OCI-LY3 (cell line): ENCODE measurements around the gene SOAT2.

Experiments
- H2AFZ ChIP-seq: fragments of 200-600, 300-600 bp; shearing (Covaris generic); 2 replicates; pipeline ENCODE4 v1.6.0; 2014; ENCODE audit warnings: antibody characterized with exemption, low read depth, low read length
- H3K27ac ChIP-seq: fragments of 200-600, 300-600 bp; sonication (generic); 2 replicates; pipeline ENCODE4 v1.5.1; 2014; ENCODE audit warnings: mild to moderate bottlenecking, low read length, moderate library complexity, mixed read lengths
- H3K27me3 ChIP-seq: fragments of 200-600, 300-600 bp; sonication (generic); 2 replicates; pipeline ENCODE4 v1.6.1; 2014; ENCODE audit warnings: low read depth, low read length, mixed read lengths
- H3K36me3 ChIP-seq: fragments of 200-600, 300-600 bp; sonication (generic); replicated peaks from 2 replicates; pipeline ENCODE3; 2014; ENCODE audit warnings: low read depth, low read length, mixed read lengths
- H3K4me1 ChIP-seq: fragments of 300-600, 200-600 bp; sonication (generic); 2 replicates; pipeline ENCODE4 v1.6.1; 2014; ENCODE audit warnings: low read length, mixed read lengths
- H3K4me2 ChIP-seq: fragments of 200-600, 300-600 bp; sonication (generic); 2 replicates; pipeline ENCODE4 v1.6.1; 2014; ENCODE audit warnings: low read length, mixed read lengths
- H3K4me3 ChIP-seq: fragments of 300-600, 200-600 bp; sonication (generic); 2 replicates; pipeline ENCODE4 v1.5.1; 2014; ENCODE audit warnings: antibody characterized with exemption, mild to moderate bottlenecking, low read length, moderate library complexity
- H3K79me2 ChIP-seq: fragments of 300-600, 200-600 bp; shearing (Covaris generic); 2 replicates; pipeline ENCODE4 v1.6.1; 2014; ENCODE audit warnings: mild to moderate bottlenecking, low read length, mixed read lengths
- H3K9ac ChIP-seq: fragments of 300-600, 200-600 bp; shearing (Covaris generic); 2 replicates; pipeline ENCODE4 v1.6.0; 2014; ENCODE audit warnings: mild to moderate bottlenecking, low read length, moderate library complexity
- H3K9me3 ChIP-seq: fragments of 200-600, 300-600 bp; shearing (Covaris generic); 2 replicates; pipeline ENCODE4 v1.6.1; 2014; ENCODE audit warnings: low read length, mixed read lengths; ENCODE audit not compliant: insufficient read depth
- H4K20me1 ChIP-seq: fragments of 200-600, 300-600 bp; sonication (generic); 2 replicates; pipeline ENCODE4 v1.6.1; 2016; ENCODE audit warnings: low read length, mixed read lengths; ENCODE audit not compliant: insufficient read depth
- EZH2phosphoT487 ChIP-seq: fragments of 200-600 bp; shearing (Covaris generic); IDR thresholded peaks from 2 replicates; pipeline ENCODE4 v1.6.1; 2018; ENCODE audit warnings: antibody characterized with exemption, mixed run types, low read depth
- TF ChIP-seq, protein P1 (sequence below): fragments of 200-600, 300-600 bp; sonication (generic); IDR thresholded peaks from 2 replicates; pipeline ENCODE4 v1.5.1; 2014; ENCODE audit warnings: antibody characterized with exemption, low read length, low read depth

The SOAT2 gene

DNA sequence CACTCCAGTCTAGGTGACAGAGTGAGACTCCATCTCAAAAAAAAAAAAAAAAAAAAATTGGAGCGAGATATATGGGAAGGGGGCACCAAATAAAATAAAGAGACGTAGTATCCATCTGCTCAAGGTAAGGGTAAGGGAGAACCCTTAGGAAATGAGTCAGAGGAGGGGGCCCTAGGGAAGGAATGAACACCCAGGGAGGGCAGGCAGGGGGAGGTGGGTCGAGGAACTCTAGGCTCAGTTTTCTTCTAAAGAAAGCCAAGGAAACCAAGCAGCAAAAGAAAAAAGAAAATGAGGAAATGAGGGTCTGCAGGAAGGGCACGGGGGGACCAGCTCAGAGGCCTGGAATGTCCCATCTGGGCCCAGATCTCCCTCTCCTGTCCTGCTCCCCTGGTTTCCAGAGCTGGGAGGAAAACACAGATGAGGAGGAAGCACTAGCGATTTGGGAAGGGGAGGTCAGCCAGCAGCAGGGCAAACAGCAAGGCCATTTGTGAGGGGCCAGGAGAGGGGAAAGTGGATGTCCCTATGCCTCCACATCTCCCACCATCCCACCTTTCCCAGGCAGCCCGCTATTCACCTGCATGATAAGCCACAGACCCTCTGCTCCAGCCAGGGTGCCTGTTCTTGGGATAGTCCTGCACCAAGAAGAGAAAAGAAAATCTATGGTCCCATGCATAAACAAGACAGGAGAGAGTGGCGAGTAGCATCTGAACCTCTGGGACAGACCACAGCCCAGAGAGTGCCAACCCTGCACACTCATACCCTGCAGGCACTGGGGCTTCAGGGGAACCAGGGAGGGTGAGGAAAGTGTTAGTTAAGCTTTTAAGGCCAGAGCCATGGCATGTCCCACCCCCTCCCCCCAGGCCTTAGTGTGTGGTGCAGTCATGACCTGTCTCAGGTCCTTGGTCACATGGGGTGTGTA lies 36.0 kb upstream of the SOAT2 start:
- peaks cover 17% of the 10 kb centered on the region for H3K36me3 ChIP-seq
- no peak overlapping the region for H3K4me3 ChIP-seq
- no peak overlapping the region for H2AFZ ChIP-seq
- no peak for TF ChIP-seq EZH2phosphoT487
- TF ChIP-seq, protein P1, sequence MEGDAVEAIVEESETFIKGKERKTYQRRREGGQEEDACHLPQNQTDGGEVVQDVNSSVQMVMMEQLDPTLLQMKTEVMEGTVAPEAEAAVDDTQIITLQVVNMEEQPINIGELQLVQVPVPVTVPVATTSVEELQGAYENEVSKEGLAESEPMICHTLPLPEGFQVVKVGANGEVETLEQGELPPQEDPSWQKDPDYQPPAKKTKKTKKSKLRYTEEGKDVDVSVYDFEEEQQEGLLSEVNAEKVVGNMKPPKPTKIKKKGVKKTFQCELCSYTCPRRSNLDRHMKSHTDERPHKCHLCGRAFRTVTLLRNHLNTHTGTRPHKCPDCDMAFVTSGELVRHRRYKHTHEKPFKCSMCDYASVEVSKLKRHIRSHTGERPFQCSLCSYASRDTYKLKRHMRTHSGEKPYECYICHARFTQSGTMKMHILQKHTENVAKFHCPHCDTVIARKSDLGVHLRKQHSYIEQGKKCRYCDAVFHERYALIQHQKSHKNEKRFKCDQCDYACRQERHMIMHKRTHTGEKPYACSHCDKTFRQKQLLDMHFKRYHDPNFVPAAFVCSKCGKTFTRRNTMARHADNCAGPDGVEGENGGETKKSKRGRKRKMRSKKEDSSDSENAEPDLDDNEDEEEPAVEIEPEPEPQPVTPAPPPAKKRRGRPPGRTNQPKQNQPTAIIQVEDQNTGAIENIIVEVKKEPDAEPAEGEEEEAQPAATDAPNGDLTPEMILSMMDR = no peak
- no peaks in the 10 kb centered on the region for H3K9me3 ChIP-seq
- H3K4me1 ChIP-seq = peaks cover under 1% of the 10 kb centered on the region; the same call in 1 of the 2 replicates
- H3K27ac ChIP-seq = no peak overlapping the region
- no peaks in the 10 kb centered on the region for H3K79me2 ChIP-seq
- H3K9ac ChIP-seq = no peak overlapping the region
- no peak overlapping the region for H3K4me2 ChIP-seq
- no peaks in the 10 kb centered on the region for H3K27me3 ChIP-seq
- H4K20me1 ChIP-seq = no peaks in the 10 kb centered on the region

DNA sequence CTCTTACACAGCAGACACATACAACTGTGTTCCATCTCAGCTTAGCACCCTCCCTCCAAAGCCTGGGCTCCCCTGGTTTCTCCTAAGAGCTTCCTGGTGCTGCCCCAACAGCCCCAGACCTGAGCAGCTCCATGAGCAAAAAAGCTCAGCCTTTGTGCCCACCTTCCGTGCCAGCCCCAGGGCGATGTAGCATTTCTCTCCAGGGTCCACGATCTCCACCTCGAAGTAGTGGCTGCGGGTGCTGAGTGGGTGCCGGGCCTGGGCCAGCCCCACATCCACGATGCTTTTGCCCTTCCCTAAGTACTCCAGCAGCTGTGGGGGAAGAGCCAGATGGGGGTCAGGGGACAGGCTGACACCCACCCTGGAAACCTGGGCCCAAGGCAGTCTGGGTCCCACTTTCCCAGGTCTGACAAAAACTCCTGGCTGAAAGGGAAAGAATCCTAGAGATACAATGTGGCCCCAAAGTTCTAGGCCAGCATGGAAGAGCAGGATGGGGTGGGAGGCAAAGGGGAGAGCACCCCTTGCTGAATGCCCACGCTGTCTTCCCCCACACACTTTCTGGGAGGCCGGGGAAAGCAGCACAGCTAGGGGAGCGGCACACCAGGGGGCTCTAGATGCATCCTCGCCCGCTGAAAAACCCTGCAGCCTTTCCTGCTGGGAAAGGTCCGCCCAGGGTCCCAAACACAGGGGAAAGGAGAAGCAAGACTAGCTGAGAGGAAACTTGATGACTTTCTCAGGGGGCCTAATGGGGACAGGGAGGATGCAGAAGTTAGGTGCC lies 35.1 kb upstream of the SOAT2 start:
- H3K79me2 ChIP-seq = no peaks in the 10 kb centered on the region
- H3K27ac ChIP-seq = no peak overlapping the region
- H3K36me3 ChIP-seq = peaks cover 17% of the 10 kb centered on the region
- no peak overlapping the region for H3K9ac ChIP-seq
- H2AFZ ChIP-seq = no peak overlapping the region
- H3K4me1 ChIP-seq = peaks cover 9% of the 10 kb centered on the region
- no peaks in the 10 kb centered on the region for H4K20me1 ChIP-seq
- no peak overlapping the region for H3K4me2 ChIP-seq
- H3K4me3 ChIP-seq = no peak overlapping the region
- H3K9me3 ChIP-seq = no peaks in the 10 kb centered on the region
- no peaks in the 10 kb centered on the region for H3K27me3 ChIP-seq
- TF ChIP-seq, protein P1 = no peak
- no peak for TF ChIP-seq EZH2phosphoT487

DNA sequence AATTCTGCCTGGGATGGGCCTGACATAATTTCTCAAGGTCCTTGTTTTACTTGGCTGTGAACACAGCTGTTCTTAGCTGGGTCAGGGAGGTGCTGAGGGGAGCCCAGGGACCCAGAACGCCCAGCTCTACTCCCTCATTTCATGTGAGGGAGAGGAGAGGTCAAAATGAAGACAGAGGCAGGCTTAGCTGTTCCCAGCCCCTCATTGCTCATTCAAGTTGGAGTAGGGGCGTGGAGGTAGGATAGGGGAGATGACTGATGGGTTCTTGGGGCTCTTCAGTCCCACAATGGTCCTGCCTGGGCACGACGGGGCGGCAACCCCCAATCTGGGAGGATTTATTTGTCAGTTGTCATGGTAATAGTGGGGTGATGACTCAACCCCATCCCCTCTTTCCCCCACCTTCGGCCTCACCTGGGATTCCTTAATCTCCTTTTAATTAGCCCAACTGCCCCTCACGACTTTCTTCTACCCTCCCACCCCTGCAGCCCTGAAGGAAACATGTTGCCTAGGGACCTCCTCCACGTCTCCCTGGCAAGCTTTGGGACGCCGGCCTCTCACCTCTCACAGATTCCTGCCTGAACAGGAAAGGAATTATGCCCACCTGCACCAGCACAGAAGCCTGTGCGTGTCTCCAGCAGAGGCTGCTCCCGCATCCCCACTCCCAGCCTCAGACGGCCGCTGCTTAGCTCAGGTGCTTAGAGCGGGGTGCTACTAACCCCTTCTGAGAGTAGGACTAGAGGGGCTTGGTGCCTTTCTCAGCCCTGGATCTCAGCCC lies 34.3 kb upstream of the SOAT2 start:
- no peaks in the 10 kb centered on the region for H4K20me1 ChIP-seq
- H3K4me3 ChIP-seq = no peak overlapping the region
- no peak overlapping the region for H3K27ac ChIP-seq
- H3K4me2 ChIP-seq = no peak overlapping the region
- H3K4me1 ChIP-seq = peaks cover 11% of the 10 kb centered on the region
- no peak overlapping the region for H3K9ac ChIP-seq
- TF ChIP-seq, protein P1 = no peak
- no peak for TF ChIP-seq EZH2phosphoT487
- H3K27me3 ChIP-seq = no peaks in the 10 kb centered on the region
- no peak overlapping the region for H2AFZ ChIP-seq
- peaks cover 19% of the 10 kb centered on the region for H3K36me3 ChIP-seq
- no peaks in the 10 kb centered on the region for H3K79me2 ChIP-seq
- no peaks in the 10 kb centered on the region for H3K9me3 ChIP-seq
